Superior temporal gyrus (tissue), 1 donor: Measurements from ENCODE around the gene KCNE1.

Source experiments
- DNase-seq: peaks from one replicate; pipeline ENCODE4 v3.0.0-alpha.2; 2016; ENCODE audit errors: extremely low spot score

KCNE1 gene

DNA sequence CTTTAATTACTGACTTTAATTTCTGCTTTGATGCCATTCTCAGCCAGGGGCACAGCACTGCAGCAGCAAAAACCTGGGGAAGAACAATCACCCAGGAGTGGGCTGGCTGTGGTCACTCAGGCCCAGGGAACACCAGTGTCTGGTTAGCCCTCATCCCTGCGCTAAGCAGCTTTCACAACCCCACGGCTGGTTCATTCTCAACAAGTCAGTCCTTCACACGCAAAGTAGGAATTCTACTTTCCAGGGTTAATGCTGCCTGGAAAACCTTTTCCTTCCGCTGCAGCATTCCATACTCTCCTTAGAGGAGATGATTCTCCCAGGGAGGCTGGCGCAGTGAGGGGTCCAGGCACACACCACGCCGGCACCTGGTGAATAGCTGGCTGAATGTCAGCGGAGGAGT lies 24.3 kb upstream of the KCNE1 start:
- no peak for DNase-seq

DNA sequence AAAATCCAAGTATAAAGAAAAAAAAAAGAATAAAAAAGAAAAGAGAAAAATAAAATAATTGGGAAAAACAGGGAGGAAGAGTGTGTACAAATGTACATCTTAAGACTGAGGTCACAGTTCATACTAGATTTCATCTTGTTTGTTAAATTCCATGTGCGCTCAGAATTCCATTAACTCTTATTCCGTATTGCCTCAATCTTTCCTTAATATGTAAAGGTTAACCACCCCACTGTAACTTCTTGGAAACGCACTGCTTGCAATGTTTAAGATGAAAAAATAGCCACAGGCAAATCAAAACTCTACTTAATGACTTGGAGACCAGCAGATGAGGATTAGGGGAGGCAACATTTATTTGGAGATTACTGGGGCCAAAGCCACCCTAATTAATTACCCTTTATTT lies 23.9 kb upstream of the KCNE1 start:
- DNase-seq: no peak

DNA sequence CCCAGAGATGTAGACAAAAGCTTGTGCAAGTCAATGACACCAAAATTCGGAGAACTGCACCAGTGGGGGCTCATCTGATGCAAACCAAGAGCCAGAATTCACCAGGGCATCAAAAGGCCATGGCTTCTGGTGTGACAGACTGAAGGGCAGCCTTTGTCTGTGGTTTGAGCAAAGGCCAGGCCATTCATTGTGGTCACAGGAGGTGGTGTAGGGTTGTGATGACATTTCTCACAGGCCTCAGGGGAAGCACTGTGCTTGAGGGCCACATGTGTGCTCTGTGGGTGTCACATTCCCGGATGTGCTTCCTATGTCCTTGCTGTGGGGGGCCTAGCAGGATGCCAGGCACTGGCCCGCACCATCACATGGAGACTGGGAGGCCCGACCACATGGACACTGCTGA lies 22.5 kb upstream of the KCNE1 start:
- DNase-seq: peak; percentile 84

DNA sequence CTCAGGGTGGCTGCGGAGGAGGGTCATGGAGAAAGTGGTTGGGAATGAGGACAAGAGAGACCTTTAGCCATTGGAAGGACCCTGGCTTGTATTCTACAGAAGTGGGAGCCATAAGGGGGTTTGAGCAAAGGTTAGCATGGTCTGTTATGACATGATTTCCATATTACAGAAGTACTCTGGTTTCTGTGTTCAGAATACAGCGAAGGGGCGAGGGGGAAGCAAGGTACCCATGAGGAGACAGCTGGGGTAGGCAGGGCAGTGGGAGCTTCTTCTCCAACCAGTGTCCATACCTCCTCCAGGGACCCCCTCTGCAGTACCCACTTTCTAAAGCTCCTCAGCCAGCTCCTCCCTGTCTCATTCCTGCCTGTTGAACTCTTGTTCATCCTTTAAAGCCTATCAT lies 21.9 kb upstream of the KCNE1 start:
- no peak for DNase-seq

DNA sequence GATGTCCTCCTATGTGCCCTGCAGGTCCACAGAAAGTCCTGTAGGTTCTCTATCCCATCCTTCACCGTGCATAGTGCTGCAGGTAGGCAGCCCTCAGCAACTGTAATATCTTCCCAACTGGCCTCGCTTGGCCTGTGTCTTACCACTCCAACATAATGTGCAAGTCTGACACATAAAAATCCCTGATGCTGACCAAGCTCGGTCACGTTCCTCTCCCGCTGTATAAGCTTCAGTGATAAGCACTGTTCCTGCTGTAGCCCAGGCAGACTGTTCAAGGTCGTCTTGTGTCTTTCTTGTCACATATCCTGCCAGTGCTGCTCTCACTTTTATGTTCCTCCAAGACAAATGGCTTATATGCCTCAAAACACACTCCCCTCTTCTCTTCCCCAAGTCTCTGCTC lies 19.4 kb upstream of the KCNE1 start:
- DNase-seq: peak; percentile 6

DNA sequence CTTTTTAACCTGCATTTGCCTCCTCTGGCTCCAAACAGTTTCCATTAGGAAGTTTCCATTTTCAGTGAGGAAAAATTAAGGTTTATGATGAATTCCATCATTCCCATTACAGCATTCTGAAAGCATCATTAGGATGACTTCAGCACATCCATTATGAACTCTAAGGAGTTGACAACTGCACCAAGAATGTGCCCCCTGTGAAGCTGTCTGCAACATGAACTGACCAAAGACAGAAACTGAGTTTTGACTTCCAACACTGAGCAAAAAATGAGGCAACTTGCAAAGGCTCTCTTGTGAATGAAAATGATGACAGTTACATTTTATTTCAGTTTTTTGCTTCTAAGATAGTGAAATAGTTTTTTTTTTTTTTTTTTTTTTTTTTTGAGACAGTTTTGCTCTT lies 18.3 kb upstream of the KCNE1 start:
- DNase-seq: no peak

DNA sequence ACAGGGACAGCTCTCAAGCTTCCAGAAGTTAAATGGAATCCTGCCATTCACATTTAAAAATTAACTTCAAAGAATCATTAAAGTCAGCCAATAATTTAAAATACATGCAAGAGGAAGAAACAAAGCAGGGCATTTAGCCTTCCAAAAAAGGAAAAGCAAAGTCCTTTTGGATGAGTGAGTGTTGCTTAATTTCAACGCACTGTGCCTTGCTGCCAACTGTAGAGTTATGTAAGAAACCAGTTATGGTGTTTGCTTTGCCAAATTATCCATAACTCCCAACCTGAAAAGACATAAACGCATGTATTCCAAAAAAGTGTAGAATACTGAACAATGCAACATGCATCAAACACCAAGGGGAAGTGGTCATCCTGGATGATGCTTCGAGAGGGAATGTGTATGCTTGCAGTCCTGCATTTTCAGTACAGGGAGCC lies 16.1 kb upstream of the KCNE1 start:
- peak; percentile 67 for DNase-seq

DNA sequence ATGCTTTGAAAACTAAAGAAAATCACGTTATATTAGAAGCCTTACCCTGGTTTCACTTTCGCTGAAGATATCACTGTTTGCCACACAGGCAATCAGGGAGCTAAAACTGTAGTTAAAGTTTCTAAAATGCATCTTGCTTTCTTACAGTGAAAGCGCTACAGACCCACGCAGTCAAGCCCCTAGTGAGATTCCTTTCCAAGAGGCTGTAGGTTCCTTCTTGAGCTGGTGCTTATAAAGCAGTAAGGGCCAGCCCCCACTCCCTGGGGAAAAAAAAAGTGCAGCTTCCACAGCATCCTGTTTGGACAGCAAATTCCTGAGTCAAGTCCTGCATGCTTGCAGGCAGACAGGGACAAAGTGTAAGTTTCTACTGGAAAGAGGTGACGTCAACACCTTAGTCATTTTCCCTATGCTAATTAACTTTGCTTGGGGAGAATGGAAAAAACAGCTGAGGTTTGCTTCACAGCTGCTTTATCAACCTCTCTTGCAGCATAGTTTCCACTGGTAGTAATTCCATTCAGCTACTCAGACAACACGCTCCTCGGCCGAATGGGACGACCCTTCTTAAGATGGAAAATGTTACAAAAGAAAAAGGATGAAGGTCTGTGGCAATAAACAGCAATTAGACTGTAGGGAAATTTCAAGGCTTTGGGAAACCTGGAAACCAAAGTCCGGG lies 14.7 kb upstream of the KCNE1 start:
- peak; percentile 72 for DNase-seq

DNA sequence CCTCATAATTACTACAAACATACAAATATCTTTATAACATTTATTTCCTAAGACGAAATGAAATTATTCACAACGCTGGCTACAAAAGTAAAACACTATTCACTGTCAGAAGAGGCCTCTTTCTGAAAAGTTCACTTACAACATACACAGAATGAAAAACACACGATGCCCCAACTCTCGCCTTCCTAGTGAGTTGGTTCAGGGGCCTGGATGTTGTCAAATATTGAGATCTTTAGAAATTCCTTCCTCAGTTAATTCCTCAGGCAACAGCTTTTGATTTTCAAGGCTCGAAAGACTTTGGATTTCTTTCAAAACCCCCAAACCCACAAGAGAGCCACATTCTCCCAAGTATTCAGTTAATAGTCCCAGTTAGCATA lies 14.2 kb upstream of the KCNE1 start:
- no peak for DNase-seq

DNA sequence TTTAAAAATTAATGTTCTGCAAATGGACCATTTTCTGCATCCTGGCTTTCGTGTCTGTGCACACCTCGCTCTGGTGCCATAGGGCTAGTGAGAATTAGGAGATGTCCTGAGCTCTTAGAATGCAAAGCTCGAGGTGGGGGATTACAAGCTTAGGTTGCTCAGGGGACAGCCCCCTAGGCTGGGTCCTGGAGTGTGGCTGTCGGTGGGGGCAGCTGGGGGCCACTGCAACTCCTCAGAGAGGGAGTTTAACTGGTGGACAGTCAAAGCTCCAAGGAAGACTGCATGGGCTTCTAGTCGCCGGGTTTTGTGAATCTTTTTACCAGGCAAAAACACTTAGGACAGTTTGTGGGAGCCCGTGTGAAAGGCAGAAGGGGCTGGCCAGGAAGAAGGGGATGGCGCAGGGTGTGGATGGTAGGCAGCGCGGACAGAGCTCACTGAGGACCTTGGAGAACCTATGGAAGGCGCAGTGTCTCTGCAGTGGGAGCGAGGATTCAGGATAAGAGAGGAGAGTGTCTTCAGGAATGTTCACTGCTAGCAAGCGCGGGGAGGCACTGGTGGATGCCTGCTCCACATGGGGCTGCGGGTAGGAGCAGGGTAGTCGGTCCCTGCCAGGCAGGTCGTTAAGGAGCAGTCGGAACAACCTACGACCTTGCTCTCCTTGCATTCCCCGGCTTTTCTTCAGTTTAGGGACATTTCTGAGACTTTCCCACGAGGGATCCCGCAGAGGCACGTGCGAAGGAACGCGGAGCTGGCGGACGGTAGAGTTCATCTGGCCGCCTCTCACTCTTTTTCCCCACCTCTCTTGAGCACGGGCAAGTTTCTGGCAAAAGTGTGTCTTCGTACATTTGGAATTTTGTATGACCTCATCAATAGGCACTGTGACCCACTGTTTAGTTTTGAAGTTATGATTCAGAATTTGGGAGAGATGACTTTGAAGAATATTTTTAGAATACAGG lies 12.9 kb upstream of the KCNE1 start:
- no peak for DNase-seq

DNA sequence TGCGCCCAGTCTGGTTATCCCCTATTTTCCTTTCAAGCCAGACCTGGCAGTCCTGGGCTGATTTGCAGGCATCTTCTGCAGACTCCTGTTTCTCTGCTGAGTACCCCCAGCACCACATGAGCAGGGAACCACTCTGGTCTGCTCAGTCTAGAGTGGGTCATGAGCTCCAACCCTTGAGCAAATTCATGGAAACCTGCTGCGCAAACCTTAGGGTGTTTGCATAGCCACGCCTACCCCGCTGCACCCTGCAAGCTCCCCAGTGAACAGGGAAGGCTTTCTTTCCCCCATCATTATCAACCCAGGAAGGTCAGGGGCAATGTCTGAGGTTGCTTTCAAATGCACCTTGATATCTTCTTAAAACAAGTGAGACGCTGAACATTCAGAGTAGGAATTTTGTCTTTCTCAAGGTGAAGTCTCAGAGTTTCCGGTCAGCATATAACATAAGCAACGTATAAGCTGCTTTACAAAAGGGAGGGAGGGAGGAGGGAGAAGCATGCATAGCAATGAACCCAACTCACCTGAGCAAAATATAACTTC lies 11.1 kb upstream of the KCNE1 start:
- no peak for DNase-seq

DNA sequence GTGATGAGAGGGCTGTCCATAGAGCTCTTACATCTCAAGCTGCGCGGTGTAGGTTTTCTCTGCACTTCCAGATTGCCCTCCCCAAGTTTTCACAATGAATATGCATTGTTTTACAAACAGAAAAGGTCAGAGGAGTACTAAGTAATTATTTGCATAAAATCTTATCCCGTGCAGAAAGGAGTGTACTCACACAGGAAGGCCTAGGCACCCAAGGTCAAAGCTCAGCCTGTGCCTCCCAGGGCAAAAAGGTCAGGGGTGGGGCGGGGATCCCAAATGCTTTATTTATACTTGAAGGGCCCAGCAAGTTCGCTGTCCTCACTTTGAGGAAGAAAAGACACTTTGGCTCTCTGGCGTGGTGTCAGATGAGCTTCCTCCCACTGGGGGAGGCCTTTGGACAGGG lies 10.3 kb upstream of the KCNE1 start:
- no peak for DNase-seq

DNA sequence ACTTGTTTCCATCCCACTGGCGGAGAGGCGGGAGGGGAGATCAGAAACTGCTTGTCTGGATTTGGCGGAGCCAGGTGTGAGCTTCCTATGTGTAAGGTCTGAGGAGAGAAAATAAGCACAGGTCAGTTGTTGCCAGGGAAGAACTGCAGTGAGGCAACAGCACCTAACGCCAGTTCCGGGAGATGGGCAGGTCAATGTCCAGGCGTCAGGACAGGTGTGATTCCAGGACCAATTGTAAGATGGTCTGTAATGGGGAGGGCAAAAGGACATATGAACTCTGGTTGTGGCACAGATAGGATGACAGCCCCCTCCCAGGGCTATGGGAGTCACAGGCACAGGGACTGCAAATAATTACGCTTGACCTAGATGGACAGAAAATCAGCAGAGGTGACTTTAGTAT lies 9.6 kb upstream of the KCNE1 start:
- no peak for DNase-seq

DNA sequence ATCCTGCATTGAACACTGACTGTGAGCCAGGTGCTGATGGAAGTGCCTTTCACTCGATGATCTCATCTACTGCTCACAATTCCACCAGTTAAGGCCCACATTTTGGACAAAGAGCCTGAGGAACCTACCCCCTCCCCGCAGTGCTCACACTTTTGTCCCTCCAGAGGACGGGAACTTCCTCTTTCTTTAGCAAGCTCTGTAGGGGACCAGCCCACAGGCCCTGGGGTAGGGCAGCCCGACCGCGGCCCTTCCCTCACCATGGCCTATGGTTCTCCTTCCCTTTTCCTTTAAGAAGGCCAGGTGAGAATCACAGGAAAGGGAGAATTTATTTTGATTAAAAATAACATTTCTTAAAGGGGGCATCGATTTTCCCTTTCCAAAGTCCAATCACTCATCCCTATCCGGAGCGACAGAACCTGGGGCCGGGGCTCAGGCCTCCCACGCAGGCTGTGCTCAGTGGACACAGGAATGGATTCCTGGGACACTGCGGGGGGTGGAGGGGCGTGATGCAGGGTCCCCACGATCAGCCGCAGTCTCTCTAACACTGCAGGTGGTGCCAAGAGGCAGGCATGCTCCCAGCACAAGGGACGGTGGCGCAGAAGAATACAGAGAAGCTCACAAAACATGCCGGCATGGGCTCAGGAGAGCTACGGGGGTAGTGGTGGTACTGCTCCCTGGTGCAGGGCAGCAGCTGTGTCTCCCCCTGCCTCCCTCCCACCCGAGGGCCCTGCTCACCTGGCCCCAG lies 8.9 kb upstream of the KCNE1 start:
- DNase-seq: no peak

DNA sequence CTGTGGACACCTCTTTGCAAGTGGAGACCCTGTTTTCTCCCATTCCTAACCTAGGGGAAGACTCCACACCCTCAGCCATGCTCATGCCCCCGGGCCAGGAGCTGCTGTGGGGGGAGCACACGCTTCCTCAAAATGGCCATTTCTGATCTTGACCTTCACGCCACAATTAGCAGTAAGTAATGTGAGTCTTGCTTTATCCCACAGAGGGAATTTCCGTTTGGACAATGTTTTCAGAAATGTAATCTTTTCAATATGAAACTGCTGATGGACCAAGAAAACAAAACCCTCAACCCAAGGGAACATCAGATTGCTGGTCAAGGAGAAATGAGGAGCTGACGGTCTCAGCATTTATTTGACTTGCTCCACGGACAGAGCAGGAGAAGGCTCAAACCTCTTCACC lies 8.3 kb upstream of the KCNE1 start:
- no peak for DNase-seq

DNA sequence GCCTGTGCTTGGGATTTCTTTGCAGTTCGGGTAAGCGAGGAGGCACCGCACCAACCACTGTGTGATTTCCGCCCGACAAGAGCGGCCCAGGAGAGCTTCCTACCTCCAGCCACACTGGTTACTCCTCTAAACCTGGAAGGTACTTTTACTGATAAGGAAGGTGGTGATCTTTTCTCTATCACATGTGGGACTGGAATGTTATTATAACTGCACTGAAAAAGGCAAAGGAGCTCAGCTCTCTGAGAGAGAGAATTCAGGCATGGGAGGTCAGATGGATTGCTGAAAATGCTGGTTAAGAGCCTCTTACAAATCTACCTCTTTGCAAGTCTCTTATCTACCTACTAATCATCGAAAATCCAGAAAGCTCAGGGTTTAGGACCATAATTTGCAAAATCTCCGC lies 7.7 kb upstream of the KCNE1 start:
- DNase-seq: no peak

DNA sequence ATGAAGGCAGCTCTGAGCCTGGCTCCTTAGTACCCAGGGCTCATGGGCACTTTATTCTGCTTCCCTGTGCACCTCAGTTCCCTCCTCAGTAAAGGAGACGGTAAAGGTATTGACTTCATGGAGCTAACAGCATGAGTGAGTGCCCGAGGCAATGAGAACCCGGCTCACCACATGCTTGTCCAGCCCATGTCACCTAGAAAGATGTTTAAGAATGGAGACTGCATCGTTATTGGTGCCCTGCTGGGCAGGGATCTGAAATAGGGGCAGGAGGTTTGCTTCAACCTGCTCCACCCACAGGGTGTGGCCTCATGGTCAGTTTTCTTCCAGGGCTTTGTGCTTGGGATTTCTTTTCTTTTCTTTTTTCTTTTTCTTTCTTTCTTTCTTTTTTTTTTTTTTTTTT lies 7.0 kb upstream of the KCNE1 start:
- no peak for DNase-seq

DNA sequence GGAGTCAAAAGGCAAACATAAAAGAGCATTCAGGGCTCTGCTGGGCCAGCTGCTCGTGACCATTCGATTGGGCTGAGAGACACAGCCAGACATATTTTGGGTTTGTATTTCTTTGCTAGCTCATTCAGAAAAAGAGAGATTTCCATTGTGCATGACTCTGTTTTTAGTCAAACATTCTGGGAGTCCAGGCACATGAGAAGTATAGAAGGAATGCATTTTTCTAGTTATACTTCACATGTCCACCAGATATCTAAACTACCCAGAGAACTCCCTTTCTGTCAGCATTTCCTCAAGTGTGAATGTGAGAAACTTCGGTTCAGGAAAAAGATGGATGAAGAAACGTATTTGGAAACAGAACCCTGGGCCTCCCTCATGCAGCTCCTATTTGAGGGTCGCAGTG lies 6.3 kb upstream of the KCNE1 start:
- no peak for DNase-seq

DNA sequence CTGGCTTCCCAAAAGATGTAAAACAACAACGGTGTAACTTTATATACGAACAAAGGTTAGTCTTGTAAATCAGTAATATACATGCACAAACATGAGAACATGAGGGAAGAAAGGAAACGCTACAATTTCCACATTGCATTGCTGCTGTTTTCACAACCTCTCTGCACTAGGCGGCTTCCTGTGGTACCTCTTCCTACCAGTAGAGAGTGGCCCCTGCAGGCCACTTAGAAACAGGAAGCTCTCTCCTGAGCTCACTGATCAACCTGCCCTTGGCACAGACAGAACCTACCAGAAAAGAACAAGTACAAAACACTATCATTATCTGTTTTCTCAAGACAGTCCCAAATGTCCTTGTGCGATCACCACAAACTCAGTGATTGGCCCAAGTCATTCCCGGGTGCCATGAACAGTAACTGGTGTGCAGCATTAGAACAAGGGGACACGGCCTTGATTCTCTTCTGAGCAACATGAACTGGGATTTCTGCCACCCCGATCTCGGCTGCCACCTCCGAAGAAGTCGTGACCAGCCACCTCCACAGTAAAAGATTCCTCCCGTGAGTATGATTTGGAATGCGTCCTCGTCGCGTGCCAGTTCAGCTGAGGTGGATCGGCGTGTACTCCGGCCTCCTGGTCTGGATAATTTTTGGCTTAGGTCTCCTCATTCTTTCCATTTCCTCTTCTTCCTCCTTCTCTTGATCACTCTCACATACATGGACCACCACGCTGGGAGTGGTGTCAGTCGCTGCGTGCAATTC lies 5.7 kb upstream of the KCNE1 start:
- no peak for DNase-seq

DNA sequence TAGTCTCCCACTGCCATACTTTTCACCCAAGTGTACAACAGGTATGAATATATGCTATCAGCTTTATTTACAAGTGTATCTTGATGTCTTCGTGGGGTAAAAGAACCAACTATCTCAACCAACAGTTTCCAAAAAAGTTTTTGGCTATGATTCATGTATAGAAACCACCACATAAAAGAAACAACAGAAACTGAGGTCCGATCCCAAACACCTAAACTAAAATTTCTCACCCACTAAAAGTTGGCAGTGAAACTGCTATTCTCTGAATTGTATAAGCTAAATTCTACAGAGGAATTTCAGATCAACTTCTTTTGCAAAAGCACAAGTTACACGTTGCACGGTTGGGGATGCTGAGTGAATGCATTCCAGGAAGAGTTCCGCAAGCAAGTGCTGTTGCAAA lies 5.0 kb upstream of the KCNE1 start:
- no peak for DNase-seq

DNA sequence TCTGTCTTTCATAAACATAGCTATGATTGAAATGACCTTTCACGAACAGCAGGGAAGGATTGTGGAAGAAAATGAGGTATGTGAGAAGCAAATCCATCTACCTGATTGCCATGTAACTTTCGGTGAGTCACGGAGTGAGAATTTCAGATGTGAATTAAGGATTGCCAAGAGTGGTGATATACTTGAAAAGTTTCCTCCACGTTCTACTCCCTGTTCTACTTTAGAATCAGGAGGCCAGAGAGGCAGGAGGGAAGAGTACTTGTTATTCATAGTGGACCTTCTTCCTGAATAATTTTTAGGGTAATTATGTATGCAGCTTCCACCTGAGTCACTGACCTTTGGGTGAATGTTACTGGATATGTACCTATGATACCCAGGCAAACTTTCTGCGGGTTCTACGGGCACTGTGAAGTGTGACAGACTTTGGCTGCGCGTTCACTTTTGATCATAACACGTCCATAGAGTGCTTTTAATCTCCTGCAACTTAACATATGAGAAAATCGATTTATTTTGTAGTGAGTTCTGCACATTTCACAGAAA lies 2.6 kb upstream of the KCNE1 start:
- DNase-seq: no peak
